Hematopoietic multipotent progenitor cell treated with erythropoietin and hydrocortisone succinate and interleukin-3 and kit ligand, for 8 days (in vitro differentiated cells): ENCODE measurements around the gene CBY2.

ENCODE experiments used
- DNase-seq: peaks from one replicate; pipeline ENCODE4 v3.0.0-alpha.2; 2015

The CBY2 gene

DNA sequence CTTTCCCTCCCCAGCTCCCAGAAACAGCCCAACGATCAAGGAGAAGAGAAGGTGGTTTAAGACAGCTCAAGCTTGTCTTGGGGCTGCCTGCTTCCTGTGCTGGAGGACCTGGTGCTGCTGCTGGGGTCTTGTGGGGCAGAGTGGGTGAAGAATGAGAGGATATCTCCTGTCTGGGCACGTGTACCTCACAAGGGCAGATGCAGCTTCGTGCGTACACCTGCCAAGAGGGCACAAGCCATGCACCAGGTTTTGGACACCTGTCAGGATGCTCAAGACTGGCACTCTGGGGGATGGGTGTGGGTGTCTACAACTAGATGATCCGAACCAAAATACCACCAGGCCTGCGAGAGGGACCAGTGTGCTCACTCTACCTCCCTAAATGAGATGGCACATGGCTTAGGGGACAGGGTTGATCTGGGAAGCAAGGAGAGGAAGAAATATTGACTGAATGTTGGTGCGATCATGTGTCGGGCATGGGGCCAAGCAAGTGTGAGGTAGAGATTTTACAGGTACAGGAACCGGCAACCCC, 2.2 kb downstream of the CBY2 start:
- DNase-seq, result no peak

DNA sequence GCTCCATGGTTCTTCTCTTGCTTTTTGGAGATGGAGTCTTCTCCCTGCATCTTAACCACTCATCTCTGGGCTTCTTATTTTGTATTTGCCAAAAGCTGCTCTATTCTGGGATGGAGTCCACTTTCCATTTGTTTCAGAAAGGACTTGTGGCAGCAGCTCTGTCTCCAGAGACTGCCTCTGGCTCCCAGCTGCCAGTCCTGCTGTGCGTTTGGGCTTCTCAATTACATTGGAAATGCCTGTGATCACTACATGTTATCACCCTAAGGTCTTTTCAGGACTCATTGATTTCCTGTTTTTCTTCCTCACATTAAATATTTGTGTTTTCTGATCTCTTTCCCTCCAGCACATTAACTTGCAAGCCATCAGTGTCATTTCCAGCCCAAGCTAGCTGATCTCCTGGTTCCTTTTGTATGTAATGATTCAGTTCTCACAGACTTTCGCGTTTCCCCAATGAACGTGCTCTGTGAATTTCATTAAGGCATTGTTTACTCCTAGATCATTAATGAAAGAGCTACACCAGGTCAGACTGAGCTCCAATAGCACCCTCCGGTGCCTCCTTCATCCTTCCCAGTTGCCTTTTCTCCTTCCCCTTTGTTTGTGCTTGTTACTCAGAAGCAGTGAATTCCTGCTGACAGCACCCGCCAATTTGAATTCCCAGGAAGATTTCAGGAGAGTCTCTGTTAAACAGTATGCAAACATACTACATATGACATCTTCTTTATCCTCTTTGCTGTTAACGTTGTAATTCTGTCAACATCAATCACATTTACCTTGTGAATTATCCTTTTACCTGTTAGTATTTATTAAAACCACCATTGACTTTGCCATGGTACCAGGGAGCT, 3.0 kb downstream of the CBY2 start:
- no peak for DNase-seq

DNA sequence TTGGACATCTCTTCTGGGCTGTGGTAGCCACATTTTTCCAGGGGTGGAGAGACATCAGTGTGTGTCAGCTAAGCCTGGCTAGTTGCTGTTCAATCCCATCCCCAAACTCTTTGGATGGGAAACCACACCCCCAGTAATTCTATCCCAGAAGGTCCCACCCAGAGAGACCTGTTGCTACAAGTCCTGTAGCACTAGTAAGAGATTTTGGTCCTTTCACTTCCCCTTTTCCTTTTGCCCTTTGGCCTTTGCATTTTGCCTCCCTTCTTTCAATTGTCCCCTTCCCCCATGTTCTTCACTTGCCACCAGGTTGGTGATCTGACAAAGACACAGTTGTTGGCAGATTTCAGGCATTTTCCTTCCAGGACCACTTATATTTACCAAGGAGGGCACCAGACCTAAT, 3.8 kb downstream of the CBY2 start:
- DNase-seq, result no peak

DNA sequence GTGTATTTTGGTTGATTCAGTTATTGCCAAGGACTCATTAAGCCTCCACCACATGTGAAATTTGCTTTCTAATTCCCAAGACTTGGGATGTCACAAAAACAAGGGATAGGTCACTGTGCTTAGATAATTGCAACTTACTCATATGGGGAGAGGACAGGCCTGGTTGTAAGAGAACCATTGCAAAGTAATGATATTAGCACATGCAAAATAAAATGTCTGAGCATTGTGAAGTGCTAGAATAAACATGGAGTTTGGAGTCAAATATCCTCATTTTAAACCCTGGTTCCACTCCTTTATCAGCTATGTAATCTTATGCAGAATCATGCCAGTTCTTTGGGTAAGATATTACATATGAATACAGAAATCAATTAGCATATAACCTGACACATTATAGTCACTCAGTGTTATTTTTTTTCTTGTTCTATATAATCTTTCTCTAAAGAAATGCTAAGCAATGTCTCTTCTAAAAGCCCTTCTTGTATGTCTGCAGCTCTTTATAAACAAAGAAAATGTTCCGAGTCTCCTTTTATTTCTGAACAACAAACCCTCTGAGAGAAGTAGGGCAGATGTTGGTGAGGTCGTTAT, 5.5 kb downstream of the CBY2 start:
- no peak for DNase-seq

DNA sequence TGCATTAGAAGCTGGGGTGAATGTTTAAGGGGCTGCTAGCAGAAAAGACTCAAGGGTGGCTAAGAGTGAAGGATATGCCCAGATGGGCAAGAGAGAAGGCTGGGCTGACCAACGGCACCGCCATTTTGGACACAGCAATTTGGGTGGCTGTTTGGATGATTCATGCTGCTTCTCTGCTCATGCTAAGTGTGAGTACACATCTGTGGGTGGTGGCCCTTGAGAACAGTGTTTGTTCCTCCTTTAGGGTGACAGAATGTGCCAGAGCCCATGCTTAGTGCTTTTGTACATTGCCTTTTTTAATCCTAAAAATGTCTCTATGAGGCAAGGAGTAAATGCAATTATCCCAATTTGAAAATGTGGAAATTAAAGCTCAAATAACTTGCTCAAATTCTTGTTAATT, 9.8 kb downstream of the CBY2 start:
- no peak for DNase-seq

DNA sequence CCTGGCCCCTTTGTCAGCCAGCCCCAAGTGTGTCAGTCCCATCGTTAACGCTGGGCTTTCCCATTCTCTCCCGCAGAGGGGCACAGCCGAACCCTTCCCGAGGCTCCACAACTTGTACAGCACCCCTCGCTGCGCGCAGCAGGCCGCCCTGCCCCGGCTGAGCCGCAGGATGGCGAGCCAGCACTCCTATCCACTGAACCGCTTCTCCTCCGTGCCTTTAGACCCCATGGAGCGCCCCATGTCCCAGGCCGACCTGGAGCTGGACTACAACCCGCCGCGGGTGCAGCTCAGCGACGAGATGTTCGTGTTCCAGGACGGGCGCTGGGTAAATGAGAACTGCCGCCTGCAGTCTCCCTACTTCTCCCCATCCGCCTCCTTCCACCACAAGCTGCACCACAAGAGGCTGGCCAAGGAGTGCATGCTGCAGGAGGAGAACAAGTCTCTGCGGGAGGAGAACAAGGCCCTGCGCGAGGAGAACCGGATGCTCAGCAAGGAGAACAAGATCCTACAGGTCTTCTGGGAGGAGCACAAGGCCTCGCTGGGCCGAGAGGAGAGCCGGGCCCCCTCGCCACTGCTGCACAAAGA, 11.1 kb downstream of the CBY2 start:
- no peak for DNase-seq

DNA sequence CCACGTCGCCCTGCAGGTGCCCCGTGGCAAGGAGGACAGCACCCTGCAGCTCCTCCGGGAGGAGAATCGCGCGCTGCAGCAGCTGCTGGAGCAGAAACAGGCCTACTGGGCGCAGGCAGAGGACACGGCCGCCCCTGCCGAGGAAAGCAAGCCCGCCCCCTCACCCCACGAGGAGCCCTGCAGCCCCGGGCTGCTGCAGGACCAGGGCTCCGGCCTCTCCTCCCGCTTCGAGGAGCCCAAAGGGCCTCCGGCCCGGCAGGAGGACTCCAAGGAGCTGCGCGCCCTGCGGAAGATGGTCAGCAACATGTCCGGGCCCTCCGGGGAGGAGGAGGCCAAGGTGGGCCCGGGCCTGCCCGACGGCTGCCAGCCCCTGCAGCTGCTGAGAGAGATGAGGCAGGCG, 11.6 kb downstream of the CBY2 start:
- DNase-seq, result no peak

DNA sequence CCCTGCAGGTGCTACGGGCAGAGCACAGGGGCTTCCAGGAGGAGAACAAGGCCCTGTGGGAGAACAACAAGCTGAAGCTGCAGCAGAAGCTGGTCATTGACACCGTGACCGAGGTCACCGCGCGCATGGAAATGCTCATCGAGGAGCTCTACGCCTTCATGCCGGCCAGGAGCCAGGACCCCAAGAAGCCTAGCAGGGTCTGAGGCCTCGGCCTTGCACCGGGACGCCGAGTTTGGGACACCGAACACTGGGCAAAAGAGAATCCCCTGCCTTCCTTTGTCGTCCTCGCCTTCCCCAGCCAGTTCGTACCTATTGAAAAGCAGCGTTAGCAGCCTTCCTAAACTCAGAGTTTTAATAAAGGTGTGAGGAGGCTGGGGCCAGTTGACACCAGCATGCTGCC, 12.1 kb downstream of the CBY2 start:
- DNase-seq, result no peak

DNA sequence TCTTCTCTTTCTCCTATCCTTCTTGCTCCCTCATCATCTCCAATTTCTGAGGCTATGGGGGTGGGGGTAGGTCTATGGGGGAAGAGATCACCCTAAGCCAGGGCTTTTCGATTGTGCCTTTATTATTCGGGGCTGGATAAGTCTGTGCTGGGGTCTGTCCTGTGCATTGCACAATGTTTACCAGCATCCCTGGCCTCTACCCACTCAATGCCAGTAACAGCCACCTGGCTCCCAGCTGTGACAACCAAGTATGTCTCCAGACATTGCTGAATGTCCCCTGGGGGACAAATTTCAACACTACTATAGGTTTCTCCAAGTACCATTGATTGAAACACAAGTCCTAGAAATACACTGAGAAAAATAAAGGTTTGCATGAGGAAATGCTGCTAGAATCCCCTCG, 13.2 kb downstream of the CBY2 start:
- no peak for DNase-seq

DNA sequence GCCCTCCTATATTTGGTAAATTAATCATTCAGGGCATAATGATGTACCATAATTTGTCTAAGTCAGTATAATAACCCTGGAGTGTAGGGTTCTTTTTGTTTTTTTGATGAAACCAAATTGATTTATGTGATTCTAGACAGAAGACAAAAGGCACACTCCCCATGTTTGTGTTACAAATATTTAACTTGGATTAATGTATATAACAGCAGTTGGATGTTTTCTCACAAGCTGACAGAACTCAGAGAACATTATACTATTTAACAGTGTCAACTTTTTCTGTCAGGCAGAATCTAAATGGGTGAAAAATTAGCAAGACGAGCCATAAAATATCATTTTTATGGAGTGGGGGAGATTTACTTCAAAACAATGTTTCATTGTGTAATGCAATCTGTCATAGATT, 15.2 kb downstream of the CBY2 start:
- DNase-seq, result no peak

DNA sequence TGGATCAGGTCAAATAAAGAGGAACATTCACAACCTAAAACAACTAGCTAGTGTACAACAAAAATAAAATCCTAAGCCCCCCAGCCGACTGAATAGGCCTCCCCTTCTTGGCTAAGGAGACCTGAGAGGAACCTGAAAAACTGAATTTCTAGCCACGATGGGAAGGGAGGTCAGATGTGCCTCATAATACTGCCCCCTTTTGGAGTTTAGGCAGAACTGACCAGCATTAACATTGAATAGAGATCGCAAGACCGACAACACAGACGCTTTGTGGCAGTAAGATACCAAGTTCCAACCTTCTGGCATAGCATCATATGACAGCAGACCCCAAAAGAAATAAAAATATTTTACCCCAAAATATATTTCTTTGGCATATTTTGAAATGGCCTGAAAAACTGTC, 15.9 kb downstream of the CBY2 start:
- peak; percentile 27 for DNase-seq

DNA sequence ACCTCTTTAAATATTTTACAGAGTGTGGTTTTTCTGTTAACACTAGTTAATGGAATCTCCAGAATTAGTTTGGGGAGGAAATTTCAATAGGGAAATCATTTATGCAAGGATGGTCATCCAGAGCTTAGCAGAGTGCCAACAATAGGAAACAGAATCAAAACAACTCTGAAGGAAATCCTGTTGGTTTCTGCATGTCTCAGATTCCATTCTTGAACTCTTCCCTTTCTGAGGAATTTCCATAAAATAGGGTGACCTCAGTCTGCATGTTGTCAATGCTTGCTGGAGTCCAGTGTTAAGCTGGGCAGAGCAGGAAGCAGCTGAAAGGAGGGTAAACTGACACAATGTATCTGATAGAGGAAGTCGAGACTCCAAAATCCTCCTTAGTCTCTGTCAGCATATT, 16.9 kb downstream of the CBY2 start:
- DNase-seq, result no peak

DNA sequence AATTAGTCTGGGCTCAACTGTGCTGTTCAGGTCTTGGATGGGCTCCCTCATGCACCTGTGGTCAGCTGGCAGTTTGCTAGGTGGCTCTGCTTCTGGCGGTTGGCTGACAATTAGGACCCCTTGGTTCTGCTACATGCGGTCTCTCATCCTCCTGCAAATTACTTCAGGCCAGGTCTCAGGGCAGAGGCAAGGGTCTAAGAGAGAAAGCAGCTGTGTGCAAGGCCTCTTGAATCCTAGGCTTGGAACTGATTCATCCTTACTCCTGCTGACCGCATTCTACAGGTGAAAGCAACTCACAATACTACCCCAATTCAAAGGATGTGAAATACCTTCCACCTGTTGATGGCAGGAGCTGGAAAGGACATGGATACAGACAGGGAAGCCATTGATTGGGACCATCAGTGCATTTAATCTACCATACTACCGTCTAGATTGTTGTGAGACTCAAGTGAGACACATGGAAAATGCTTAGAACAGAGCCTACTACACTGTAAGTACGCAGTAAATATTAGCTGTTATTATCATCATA, 19.1 kb downstream of the CBY2 start:
- DNase-seq, result no peak

DNA sequence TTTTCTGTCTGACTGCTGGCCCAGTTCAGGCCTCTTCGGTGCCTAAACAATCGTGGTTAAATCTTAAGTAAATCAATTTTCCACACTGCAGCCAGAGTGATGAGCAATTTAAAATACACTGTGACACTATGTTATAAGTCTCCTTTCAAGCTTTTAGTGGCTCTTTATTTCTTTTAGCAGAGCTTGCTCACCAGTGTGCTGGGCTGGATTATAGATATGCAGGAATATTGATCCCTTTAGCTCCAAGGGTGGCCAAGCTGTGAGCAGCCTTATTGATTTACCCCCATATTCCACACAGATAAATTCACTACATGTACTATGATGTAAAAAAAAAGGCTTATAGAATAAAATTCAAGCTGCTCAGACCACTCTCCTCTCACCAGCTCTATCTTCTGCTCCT, 21.7 kb downstream of the CBY2 start:
- DNase-seq, result no peak

DNA sequence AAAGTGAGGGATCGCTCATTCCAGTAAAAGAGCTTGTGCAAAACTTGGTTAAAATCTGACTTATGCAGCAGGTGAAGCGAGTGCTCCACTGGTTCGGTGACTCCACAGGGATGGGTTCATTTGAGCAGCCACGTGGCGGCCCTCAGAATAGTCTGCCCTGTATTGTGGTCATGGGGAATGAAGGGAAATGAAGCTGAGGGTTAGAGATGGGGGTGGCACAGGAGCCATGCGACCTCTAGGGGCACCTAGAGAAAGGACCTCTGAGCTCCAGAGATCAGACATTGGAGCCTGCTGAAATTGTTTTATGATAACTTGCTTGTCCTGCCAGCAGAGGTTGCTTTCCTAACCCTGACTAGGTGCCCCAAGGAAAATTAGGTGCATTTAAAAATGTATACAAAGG, 26.6 kb downstream of the CBY2 start:
- peak; percentile 41 for DNase-seq

DNA sequence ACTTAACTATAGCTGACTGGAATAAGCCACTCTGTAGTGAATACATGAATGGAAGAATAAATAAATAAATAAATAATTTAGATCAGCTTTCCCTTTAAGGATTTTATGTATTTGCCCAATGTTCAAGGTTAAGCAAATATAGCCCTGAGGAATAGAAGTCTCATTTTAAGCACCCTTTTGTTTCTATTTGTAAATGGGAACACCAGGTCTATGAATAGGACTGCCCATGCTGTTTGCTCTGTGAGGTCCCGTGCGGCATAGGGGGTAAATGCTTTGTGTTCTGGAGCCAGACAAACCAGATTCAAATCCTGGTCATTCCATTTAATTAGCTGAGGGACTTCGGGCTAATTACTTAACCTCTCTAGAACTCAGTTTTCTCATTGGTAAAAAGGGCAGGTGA, 29.3 kb downstream of the CBY2 start:
- no peak for DNase-seq

DNA sequence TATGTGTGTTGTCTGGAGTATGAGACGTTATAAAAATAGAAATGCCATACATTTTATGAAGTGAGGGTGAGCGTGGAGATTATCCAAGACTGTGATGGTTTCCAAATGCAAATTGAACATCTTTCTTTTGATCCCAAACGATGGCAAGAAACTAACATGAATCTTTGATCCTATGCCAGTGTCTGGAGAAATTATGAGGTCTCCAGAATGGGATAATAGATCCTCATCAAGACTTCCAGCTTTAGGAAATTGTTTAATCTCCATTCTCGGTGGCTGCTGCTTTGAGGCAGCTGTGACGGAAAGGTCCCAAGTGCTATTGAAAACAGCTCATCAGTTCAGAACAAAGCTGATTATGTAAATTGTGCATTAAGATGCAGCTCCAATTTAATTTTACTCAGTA, 30.8 kb downstream of the CBY2 start:
- no peak for DNase-seq

DNA sequence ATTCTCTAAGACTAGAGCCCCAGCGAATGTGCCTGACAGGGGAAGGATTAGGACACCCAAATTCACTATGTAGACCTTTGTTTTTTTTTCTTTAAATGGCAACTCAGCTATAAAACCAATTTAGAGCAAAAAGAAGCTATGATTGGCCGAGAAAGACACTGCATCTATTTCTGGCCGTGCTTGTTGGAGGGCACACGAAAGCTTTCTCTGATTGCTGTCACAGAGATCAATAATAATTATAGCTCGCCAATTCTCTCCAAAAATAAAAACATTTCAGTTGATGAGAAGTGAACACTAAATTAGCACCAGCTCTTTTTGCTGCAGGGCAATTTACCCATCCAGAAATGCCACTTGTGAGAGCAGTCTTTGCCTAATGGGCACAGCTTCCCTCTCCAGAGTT, 31.2 kb downstream of the CBY2 start:
- no peak for DNase-seq

DNA sequence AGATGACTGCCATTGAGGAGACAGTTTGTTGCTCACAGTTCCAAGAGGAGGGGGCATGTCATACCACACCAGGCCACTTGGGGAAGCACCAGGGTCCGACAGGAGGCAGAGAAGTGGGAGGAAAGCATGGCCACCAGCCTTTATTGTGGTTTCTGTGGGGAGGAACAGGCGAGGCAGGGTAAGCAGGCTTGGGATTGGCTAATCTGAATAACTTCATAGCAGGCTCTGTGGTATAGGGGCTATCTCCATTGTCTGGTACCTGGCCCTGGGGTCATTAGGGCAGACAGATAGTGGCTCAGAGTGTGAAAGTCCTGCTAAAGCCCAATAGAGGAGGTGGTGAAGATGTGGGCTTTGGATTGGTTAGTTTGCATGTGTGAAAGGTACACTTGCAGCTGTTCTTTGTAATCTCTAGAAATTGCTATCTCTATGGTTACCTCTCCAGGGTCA, 35.5 kb downstream of the CBY2 start:
- peak; percentile 36 for DNase-seq

DNA sequence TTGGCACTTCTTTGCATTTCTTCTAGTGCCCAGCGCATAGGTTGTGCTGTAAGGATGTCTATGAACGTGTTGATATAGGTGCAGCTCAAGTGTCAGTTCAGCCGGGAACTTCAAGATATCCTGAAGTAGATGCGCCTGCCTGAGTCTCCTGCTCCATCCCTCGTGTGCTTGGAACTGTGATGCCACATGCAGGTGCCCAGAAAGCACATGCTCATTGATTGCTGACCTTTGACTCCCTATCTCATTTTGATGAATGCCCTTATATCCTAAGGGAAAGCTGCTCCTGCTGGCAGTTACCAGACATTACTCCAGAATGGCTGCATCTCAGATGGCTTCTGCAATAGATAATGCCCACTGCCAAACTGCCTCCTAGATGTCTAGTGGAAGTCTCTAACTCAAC, 40.9 kb downstream of the CBY2 start:
- DNase-seq, result no peak

DNA sequence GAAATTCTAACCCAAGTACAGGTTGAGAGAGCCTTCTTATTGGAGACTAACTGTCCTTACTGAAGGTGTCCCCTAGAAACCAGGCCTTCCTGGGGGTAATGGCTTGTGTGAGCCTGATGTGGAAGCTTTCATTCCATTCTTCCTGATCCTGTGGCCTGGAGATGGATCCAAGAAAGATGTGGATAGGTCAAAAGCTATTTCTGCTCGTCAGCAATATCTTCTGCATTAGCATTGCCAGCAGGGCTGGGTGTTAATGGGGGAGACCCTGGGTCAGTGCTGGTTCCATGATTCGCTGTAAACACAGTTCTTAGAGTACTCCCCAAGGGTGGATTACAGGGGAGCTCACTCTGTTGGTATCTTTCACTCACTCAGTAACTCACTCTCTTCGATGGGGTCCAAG, 42.9 kb downstream of the CBY2 start:
- no peak for DNase-seq

DNA sequence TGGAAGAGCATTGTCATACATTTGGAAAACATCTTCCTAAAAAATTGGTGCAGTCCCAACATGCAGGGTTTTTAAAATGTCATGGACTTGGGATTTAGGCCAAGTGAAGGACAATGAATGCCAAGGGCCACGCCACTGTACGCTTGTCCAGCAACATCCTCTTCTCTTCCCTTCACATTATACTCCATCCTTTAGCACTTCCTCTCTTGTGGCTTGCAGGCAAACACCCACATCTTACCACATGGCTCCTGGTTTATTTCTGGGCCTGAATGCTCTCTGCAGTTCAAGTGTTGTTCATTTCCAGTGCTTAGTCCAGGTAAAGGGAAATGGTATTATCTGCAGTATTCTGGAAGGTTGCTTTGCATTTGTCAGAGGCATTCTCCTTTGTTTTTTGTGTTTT, 45.0 kb downstream of the CBY2 start:
- DNase-seq, result no peak

DNA sequence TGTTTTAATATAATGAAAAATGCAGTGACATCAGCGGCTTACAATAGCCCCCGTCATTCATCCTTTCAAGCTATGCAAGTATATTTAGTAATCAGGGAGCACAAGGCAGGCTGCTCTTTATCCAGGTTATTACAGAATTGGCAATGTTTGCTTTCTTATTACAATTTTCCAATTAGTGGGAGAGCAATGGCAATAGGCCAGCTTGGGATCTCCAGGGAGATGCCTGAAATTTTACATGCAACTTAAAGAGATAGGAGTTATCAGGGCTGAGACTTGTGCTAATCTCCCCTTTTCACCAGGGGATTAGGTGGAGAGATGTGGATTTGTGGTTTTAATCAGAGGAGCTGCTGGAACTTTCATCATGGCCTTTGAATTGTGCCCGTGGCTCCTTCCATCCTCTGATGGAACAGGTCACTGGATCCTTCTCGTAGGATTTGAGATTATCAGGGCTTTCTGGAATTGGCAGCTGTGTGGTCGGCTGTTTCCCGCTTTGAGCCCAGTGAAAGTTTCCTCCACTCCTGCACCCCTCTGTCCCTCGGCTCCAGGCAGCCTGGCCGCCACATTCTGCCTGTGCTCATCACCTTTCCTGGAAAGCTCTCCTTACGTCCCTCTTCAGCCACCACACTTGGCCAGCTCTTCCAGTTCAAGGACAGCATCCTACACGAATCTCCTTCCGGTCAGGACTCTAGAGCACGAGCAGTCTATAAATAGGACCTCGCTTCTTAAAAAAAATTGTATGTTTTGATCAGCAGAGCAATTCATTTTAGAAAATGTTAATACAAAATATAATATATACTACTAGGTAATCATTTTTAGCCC, 47.0 kb downstream of the CBY2 start:
- no peak for DNase-seq
